CD8-positive, alpha-beta memory T cell (primary cell): Measurements from ENCODE around the gene PMP22. TPM values are rescaled to one million over a fixed set of nuclear protein-coding genes. Genes with fewer than 3 reads are reported as not detected.

Experiments used
- CTCF ChIA-PET: fragments of 350-600 bp; sonication (Branson Sonifier 250); formaldehyde crosslinking; loops from one replicate; lab custom pipeline; 2021; ENCODE audit warnings: antibody characterized with exemption; lab: Charles Lee
- POLR2A ChIA-PET: fragments of 350-600 bp; sonication (Branson Sonifier 250); formaldehyde crosslinking; loops from one replicate; lab custom pipeline; 2021; ENCODE audit warnings: antibody characterized with exemption; lab: Charles Lee
- DNase-seq, 5 donors: peaks; one replicate each; pipeline versions ENCODE4 v3.0.0 to v3.0.0-alpha.2; 2020 to 2022; ENCODE audit warnings: mixed read lengths in 1 of 5
- H3K27ac ChIP-seq: one replicate; pipeline ENCODE4 v1.7.0; 2013; ENCODE audit warnings: low read depth, mild to moderate bottlenecking, low read length, moderate library complexity
- H3K27me3 ChIP-seq: 2 replicates; pipeline ENCODE4 v1.7.0; 2013; ENCODE audit warnings: low read length, mild to moderate bottlenecking; ENCODE audit not compliant: insufficient read depth, poor library complexity, severe bottlenecking
- H3K36me3 ChIP-seq: 2 replicates; pipeline ENCODE4 v1.7.0; 2013; ENCODE audit warnings: mild to moderate bottlenecking, low read length, moderate library complexity; ENCODE audit not compliant: insufficient read depth
- H3K4me1 ChIP-seq: 2 replicates; pipeline ENCODE4 v1.7.0; 2013; ENCODE audit warnings: mild to moderate bottlenecking, low read length, moderate library complexity; ENCODE audit not compliant: insufficient read depth
- H3K4me3 ChIP-seq: 2 replicates; pipeline ENCODE4 v1.7.0; 2013; ENCODE audit warnings: mild to moderate bottlenecking, low read length
- H3K9me3 ChIP-seq: 2 replicates; pipeline ENCODE4 v1.7.0; 2013; ENCODE audit warnings: mild to moderate bottlenecking, low read length
- H3K27ac Mint-ChIP-seq, 8 donors: one replicate each; pipeline ENCODE4 v1.8.0; 2020 to 2021; ENCODE audit warnings: mixed read lengths in 8 of 8, mild to moderate bottlenecking in 6 of 8, inconsistent platforms in 3 of 8, moderate library complexity in 3 of 8
- H3K27me3 Mint-ChIP-seq, 2 donors: one replicate each; pipeline ENCODE4 v1.8.0; 2020 to 2021; ENCODE audit warnings: mixed read lengths in 2 of 2, mild to moderate bottlenecking in 1 of 2, moderate library complexity in 1 of 2
- H3K36me3 Mint-ChIP-seq, 3 donors: one replicate each; pipeline ENCODE4 v1.8.0; 2020 to 2021; ENCODE audit warnings: mixed read lengths in 3 of 3, inconsistent platforms in 1 of 3, mild to moderate bottlenecking in 1 of 3
- H3K4me1 Mint-ChIP-seq, 3 donors: one replicate each; pipeline ENCODE4 v1.8.0; 2020 to 2021; ENCODE audit warnings: mixed read lengths in 3 of 3, inconsistent platforms in 1 of 3, mild to moderate bottlenecking in 1 of 3
- H3K4me3 Mint-ChIP-seq, 7 donors: one replicate each; pipeline ENCODE4 v1.8.0; 2020 to 2021; ENCODE audit warnings: mixed read lengths in 7 of 7, mild to moderate bottlenecking in 6 of 7, moderate library complexity in 4 of 7, inconsistent platforms in 2 of 7
- H3K9me3 Mint-ChIP-seq, 5 donors: one replicate each; pipeline ENCODE4 v1.8.0; 2020 to 2022; ENCODE audit warnings: mixed read lengths in 5 of 5, mild to moderate bottlenecking in 3 of 5, moderate library complexity in 2 of 5, inconsistent platforms in 1 of 5
- polyA plus RNA-seq: library from polyadenylated mRNA; unstranded; fragments of 300-500 nt; fragmentation: Illumina TruSeq; gene quantifications from one replicate; pipeline ENCODE4 v1.2.3, GENCODE V29; 2021
- total RNA-seq, 2 experiments: library from RNA; stranded (reverse); gene quantifications; one replicate each; pipeline ENCODE4 v1.2.3, GENCODE V29; 2021

The PMP22 gene
- total and polyA plus RNA-seq, 3 experiments from 2014 or later = 0.60 to 0.98 TPM; not detected in 1

DNA sequence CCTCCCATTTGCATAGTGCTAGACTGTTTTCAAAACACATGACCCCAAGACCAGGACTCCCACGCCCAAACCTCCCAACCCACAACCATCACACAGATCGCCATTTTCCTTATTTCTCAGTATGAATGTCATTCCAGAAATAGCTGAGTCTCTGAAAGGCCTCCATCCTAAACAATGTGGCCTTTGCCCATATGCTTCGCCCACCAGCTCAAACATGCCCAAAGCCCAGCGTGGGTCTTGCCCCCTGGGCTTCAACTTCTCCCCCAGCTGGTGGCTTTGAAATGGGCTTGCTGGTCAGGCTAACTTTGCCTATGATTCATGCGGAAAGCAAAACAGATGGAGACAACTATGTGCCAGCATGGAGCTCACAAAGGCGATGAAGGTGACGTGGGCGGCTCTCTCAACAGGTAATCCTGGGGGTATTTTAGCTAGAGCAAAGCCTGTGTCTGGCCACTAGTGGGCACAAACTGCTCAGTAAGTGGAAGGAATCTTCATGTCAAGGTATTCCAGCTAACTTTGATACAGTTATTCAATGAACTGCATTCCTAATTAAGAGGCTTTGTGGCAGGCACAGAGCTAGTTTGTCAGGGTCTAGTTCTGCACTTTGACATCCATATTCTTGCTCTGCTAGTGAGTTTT, 17.1 kb downstream of the PMP22 start:
- no peak overlapping the region for H3K4me3 Mint-ChIP-seq
- Histone ChIP-seq H3K27me3 (no peaks in the 10 kb centered on the region), H3K4me1 (no peaks in the 10 kb centered on the region), H3K36me3 (no peaks in the 10 kb centered on the region), H3K9me3 (no peaks in the 10 kb centered on the region), H3K27ac (no peak overlapping the region), H3K4me3 (no peak overlapping the region)
- no peak overlapping the region for H3K27ac Mint-ChIP-seq
- H3K36me3 Mint-ChIP-seq = no peaks in the 10 kb centered on the region
- H3K27me3 Mint-ChIP-seq = peaks cover 3 to 11% of the 10 kb centered on the region in 2 donors
- ChIA-PET CTCF (interaction anchor here (1.3 to 1.7 kb wide), 2 partner anchors 9 to 10 kb away, joined by 4 to 7 read pairs; no protein-coding TSS in a partner anchor), POLR2A (no interaction called here)
- DNase-seq = no peak
- H3K9me3 Mint-ChIP-seq = peaks cover 0 to 4% (median 0%) of the 10 kb centered on the region in 5 donors
- no peaks in the 10 kb centered on the region for H3K4me1 Mint-ChIP-seq

DNA sequence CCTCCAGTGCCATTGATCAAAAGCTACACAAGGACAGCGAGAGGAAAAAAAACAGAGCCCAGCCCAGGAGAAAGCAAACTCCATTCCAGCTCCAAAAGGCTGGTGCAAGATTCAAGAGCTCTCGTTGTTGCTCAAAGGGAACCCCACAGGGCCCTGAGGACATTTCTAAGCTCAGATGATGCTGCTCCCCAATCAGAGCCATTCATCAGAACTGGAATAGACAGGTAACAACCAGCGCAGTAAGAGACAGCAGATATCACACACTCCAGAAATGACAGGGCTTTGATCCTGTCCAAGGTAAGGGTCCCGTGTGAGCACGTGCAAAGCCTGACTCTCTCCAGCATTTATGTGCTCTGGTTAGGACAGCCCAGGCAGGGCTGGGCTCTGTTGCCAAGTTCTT, 20.1 kb downstream of the PMP22 start:
- Histone ChIP-seq H3K27me3 (no peaks in the 10 kb centered on the region), H3K4me1 (no peaks in the 10 kb centered on the region), H3K4me3 (no peak overlapping the region), H3K9me3 (no peaks in the 10 kb centered on the region), H3K27ac (no peak overlapping the region), H3K36me3 (no peaks in the 10 kb centered on the region)
- Mint-ChIP-seq H3K4me3 (no peak overlapping the region), H3K9me3 (peaks cover 0 to 11% (median 7%) of the 10 kb centered on the region in 5 donors), H3K27me3 (peaks cover 5 to 26% of the 10 kb centered on the region in 2 donors), H3K27ac (peak overlapping the region in 1 of 8 donors; percentile 14), H3K36me3 (no peaks in the 10 kb centered on the region), H3K4me1 (no peaks in the 10 kb centered on the region)
- DNase-seq = no peak
- ChIA-PET CTCF (no interaction called here), POLR2A (no interaction called here)

DNA sequence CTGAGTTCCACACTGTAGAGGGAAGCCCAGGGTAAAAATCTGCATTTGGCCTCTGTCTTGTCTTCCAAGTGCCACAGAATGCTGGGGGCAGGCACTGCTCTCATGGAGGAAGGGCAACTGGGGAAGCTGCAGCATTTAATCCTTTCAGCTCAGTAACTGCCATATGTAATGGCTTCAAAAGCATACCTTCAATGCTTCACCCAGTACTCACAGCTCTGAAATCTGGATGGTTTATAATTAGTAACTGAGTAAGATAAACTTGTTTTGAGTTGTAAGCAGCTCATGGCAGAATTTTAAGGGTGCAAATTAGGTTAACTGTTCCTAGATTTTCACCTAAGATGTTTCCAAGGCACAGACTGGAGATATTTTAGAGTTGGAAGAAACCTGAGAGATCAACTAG, 24.5 kb downstream of the PMP22 start:
- no peak overlapping the region for H3K27ac Mint-ChIP-seq

DNA sequence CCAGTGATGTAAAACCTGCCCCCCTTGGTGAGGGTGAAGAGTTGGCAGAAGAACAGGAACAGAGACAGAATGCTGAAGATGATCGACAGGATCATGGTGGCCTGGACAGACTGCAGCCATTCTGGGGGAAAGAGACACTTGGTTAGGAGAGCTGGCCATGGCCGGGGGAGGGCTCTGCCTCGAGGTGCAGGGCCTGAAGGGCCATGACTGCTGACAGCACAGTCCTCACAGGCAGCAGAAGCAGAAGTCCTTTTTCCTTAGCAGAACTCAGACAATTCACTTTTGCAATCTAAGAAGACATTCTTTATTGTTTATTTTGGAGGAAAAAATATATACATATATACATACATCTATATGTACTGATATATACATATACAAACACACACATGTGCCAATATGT, 25.6 kb downstream of the PMP22 start:
- Histone ChIP-seq H3K4me1 (no peaks in the 10 kb centered on the region), H3K4me3 (no peak overlapping the region), H3K9me3 (no peaks in the 10 kb centered on the region), H3K27me3 (no peaks in the 10 kb centered on the region), H3K36me3 (no peaks in the 10 kb centered on the region), H3K27ac (no peak overlapping the region)
- ChIA-PET CTCF (no interaction called here), POLR2A (no interaction called here)
- Mint-ChIP-seq H3K27ac (peak overlapping the region in 1 of 8 donors; percentile 43), H3K36me3 (no peaks in the 10 kb centered on the region), H3K4me3 (no peak overlapping the region), H3K4me1 (peaks cover 2 to 10% (median 5%) of the 10 kb centered on the region in 3 donors), H3K27me3 (peaks cover 14 to 35% of the 10 kb centered on the region in 2 donors), H3K9me3 (peaks cover 0 to 11% (median 7%) of the 10 kb centered on the region in 5 donors)
- no peak for DNase-seq

More for the DNA sequence above, 24.5 kb downstream of the PMP22 start:
- no peak for DNase-seq
- H3K36me3 ChIP-seq = no peaks in the 10 kb centered on the region
- H3K36me3 Mint-ChIP-seq = no peaks in the 10 kb centered on the region
- no peak overlapping the region for H3K4me3 ChIP-seq
- no peak overlapping the region for H3K4me3 Mint-ChIP-seq
- H3K4me1 ChIP-seq = no peaks in the 10 kb centered on the region
- H3K9me3 ChIP-seq = no peaks in the 10 kb centered on the region
- H3K27me3 ChIP-seq = no peaks in the 10 kb centered on the region
- H3K9me3 Mint-ChIP-seq = peaks cover 0 to 11% (median 7%) of the 10 kb centered on the region in 5 donors
- POLR2A ChIA-PET = no interaction called here
- H3K4me1 Mint-ChIP-seq = peaks cover 0 to 7% (median 2%) of the 10 kb centered on the region in 3 donors
- no peak overlapping the region for H3K27ac ChIP-seq
- CTCF ChIA-PET = no interaction called here
- H3K27me3 Mint-ChIP-seq = peaks cover 8 to 35% of the 10 kb centered on the region in 2 donors

DNA sequence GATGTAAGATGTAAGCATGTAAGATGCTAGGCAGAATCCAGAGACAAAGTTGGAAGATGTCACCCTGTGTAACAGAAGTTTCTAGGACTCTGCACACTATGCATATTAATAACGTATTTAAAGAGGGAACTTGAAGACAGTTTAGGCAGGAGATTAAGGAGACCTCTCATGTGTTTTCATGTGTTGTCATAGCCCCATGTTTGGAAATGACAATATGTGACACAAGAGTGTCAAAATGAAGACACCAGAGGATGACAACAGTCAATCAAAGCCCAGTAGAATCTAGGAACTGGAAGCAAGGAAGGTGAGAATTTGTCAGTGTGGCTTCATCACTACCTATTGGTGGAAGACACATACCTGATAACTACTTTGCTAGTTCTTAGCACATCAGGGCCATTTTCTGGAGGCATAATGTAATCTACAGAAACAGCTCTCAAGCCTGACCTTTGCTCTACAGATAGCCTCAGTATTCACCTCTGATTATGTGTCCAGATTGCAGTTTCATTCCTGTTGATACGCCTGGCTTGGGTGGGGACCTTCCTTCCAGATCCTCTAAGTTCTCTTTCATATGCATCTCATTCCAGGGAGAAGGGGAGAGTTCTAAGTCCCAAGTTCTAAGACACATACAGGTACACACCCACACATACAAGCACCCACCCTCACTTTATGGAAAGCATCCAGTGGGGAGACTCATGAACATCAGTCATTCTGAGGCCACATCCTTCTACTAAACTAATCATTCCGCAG, 26.3 kb downstream of the PMP22 start:
- POLR2A ChIA-PET = no interaction called here
- Mint-ChIP-seq H3K36me3 (no peaks in the 10 kb centered on the region), H3K4me3 (no peak overlapping the region), H3K4me1 (peaks cover 2 to 10% (median 5%) of the 10 kb centered on the region in 3 donors), H3K9me3 (peaks cover 0 to 11% (median 7%) of the 10 kb centered on the region in 5 donors), H3K27me3 (peaks cover 14 to 35% of the 10 kb centered on the region in 2 donors), H3K27ac (no peak overlapping the region)
- no peak overlapping the region for H3K4me3 ChIP-seq
- no peak overlapping the region for H3K27ac ChIP-seq
- no peaks in the 10 kb centered on the region for H3K27me3 ChIP-seq
- CTCF ChIA-PET = no interaction called here
- H3K36me3 ChIP-seq = no peaks in the 10 kb centered on the region
- H3K4me1 ChIP-seq = no peaks in the 10 kb centered on the region
- DNase-seq = no peak
- no peaks in the 10 kb centered on the region for H3K9me3 ChIP-seq

DNA sequence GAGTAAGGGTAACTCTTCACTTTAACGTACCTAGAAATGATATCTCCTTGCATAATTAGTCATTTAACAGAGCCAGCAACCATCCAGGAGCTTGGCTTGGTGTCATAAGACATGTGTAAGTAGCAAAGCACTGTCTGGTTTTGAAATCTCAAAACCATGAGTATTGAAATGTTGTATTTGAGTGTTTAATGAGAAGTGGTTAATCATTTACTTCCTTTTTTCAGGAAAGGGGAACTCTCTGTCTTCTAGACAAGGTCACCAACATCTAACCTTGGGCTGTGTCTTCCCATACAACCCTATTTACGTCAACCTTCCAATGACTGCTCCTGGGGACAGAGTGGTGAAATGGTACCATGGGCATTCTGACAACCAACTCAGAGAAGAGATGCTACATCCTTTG, 27.1 kb downstream of the PMP22 start:
- ChIA-PET CTCF (no interaction called here), POLR2A (no interaction called here)
- Histone ChIP-seq H3K27ac (no peak overlapping the region), H3K27me3 (no peaks in the 10 kb centered on the region), H3K4me3 (no peak overlapping the region), H3K36me3 (no peaks in the 10 kb centered on the region), H3K9me3 (no peaks in the 10 kb centered on the region), H3K4me1 (no peaks in the 10 kb centered on the region)
- peaks cover 0 to 9% (median 4%) of the 10 kb centered on the region in 5 donors for H3K9me3 Mint-ChIP-seq
- H3K36me3 Mint-ChIP-seq = no peaks in the 10 kb centered on the region
- no peak for DNase-seq
- H3K4me3 Mint-ChIP-seq = no peak overlapping the region
- no peak overlapping the region for H3K27ac Mint-ChIP-seq
- H3K27me3 Mint-ChIP-seq = peaks cover 14 to 35% of the 10 kb centered on the region in 2 donors
- peaks cover 2 to 10% (median 5%) of the 10 kb centered on the region in 3 donors for H3K4me1 Mint-ChIP-seq

DNA sequence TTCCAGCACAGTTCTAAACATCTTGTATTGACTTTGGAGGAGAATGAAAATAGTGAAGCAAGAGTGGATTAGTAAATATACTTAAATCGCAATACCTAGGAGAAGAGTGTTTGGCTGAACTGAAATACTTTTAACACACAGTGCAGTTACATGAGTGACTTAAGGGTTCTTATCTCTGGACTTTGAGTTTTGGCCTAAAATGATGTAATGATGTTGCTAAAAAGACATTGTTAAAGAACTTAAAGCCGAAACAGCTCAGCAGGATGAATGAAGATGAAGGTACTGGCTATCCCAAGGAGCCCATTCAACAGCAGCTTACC, 28.1 kb downstream of the PMP22 start:
- H3K9me3 Mint-ChIP-seq = peaks cover 0 to 3% (median 0%) of the 10 kb centered on the region in 5 donors
- Histone ChIP-seq H3K4me3 (no peak overlapping the region), H3K36me3 (no peaks in the 10 kb centered on the region), H3K9me3 (no peaks in the 10 kb centered on the region), H3K27ac (no peak overlapping the region), H3K27me3 (no peaks in the 10 kb centered on the region), H3K4me1 (no peaks in the 10 kb centered on the region)
- no peak overlapping the region for H3K4me3 Mint-ChIP-seq
- peaks cover 9 to 29% of the 10 kb centered on the region in 2 donors for H3K27me3 Mint-ChIP-seq
- peaks cover 2 to 10% (median 5%) of the 10 kb centered on the region in 3 donors for H3K4me1 Mint-ChIP-seq
- ChIA-PET CTCF (interaction anchor here (0.8 kb wide), 1 partner anchor 17 kb away, joined by 3 read pairs; no protein-coding TSS in a partner anchor), POLR2A (no interaction called here)
- DNase-seq = no peak
- no peaks in the 10 kb centered on the region for H3K36me3 Mint-ChIP-seq
- no peak overlapping the region for H3K27ac Mint-ChIP-seq
